NCI-H1092 treated with DMSO at 0.1 percent for 48 hours (cell line): ENCODE data around the gene BORCS5.
A peak's percentile ranks its signal among the peaks of the same experiment; 100 is the strongest.
"Not testable (repeated sequence)": the region's sequence is repeated elsewhere in the genome, so short reads cannot be mapped to it uniquely, and the experiment has no call there.

ENCODE experiments used
- DNase-seq: peaks from one replicate; lab custom pipeline; 2025; lab: John Stamatoyannopoulos, UW

The BORCS5 gene

DNA sequence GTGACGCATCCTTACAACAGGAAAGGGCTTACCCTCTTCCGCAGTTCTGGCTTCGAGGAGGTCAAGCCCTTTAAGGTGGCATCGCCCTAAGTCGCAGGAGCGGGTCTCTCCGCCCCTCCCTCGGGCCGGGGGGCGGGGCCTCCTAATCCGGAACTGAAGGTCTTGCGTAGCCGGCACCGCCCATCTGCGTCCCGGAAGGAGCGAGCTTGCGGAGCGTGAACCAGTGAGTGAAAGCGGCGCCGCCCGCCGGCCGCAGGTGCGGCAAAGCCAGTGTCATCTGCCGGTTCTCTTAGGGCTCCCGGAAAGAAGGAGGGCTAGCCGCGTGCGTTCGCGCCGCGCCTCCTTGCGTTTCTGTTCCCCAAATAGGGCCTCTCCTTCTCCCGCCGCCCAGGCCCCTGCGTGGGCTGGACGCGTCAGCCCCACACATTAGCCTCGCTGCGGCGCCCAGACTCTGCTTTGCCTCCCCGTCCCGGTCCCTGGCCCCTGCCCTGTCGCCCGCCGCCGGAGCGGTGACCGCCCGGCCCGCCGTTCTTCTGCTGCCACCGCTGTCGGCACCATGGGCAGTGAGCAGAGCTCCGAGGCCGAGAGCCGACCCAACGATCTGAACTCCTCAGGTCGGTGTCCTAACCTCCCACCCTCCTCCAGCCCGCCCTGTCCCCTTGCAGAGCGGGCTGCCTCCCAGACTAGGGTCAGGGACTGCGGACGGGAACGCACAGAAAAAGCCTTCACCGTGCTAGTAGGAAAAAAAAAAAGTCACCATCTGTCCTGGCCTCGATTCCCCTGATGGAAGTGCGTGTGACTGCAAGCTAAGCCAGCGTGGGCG lies at the start of gene BORCS5:
BORCS5 (plus strand) TSS at position 183 of the 823 bp plus-strand sequence; CDS start at position 557, 374 bp downstream.
- DNase-seq, result peak; percentile 95

DNA sequence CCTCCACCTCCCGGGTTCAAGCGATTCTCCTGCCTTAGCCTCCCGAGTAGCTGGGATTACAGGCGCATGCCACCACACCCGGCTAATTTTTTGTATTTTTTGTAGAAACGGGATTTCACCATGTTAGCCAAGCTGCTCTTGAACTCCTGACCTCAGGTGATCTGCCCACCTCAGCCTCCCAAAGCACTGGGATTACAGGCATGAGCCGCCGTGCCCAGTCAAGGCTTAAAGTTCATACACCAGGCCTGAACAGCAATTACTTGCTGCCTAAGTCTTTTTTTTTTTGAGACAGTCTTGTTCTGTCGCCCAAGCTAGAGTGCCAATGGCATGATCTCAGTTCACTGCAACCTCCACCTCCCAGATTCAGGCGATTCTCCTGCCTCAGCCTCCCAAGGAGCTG lies 46.2 kb upstream of the BORCS5 start:
- not testable (repeated sequence) for DNase-seq

DNA sequence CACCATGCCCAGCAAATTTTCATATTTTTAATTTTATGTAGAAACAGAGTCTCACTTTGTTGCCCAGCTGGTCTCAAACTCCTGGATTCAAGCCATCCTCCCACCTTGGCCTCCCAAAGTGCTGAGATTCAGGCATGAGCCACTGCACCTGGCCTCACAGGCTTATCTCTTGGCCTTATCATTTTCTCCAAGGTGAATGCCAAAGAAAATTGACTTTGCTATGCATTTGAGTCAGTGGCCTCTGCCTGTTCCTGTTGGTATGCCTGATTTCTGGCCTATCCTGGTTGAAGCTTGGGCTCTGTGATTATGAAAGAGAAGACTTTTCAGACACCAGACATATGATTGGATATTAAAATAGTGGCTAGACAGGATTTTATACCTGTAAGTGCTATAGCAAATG lies 41.0 kb upstream of the BORCS5 start:
- DNase-seq, result no peak

DNA sequence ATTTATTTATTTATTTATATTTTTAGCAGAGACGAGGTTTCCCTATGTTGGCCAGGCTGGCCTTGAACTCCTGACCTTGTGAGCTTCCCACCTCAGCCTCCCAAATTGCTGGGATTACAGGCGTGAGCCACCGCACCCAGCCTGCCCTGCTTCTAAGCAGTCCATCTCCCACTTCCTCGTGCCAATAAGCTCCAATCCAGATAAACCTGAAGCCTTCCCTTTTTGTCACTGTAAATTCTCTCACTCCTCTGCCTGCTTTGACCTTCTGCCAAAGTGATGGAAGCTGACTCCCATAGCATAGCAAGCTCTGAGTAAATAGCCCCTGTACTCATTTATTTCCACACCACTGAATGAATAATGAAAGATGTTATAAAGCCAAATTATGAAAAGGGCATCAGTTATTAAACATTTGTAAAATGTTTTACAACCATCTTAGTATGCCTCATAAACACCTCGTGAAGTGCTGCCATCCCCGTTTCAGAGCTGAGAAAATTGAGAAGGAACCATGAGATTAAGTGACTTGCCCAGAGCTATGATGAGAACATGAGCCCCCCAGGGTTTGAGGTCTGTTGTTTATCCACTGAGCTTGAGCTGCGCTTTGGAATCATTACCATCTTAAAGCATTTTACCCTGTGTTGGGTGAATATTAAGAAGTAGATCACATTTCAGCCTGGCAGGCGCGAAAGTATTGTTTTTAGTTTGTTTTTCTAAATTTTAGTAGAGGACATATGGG lies 37.3 kb upstream of the BORCS5 start:
- no peak for DNase-seq

DNA sequence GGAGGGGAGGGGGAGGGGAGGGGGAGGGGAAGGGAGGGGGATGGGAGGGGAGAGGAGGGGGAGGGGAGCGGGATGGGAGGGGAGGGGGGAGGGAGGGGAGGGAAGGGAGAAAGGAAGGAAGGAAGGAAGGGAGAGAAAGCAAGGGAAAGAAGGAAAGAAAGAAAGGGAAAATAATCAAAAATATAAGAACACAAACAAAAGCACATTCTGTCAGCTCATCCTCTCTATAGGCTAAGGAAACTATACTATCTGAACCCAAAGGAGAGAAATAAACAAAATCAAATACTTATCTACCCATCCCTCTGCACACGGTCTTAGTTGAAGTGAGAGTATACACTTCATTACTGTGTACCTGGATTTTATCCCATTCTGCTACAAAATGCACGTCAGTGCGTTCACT lies 33.8 kb upstream of the BORCS5 start:
- DNase-seq, result no peak

DNA sequence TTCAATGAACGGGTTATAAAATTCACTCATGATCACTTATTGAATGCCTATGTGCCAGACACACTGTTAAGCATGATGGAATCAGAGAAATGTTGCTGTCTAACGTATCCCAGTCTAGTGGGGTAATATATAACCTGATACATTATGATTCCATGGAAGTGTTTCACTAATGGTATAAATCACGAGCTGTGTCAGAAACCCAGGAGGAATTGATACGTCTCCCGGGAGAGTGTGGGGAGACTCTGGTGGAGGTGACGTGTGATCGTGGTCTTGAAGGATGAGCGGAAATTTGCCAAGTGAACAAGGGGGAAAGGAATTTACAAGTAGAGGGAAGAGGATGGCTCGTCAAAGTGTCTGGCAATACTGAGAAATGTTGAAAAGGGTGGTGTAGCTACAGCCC lies 33.3 kb upstream of the BORCS5 start:
- DNase-seq, result no peak

DNA sequence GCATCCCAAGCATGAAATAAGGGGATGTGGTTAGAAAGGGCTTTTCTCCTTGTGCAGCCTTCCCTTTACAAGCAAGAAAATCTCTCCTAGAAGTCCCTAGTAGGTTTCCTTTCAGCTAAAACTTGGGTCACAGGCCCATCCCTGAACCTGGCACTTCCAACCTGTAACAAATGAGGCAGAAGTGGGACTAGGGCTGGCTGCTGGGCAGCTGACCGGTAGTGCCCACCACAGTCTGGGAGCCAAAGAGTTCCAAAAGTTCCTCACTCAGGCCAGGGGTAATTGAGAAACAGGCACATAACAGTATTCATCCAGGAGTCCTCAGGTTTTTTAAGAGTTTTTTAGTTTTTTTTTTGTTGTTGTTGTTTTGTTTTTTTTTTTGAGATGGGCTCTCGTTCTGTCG lies 30.6 kb upstream of the BORCS5 start:
- no peak for DNase-seq

DNA sequence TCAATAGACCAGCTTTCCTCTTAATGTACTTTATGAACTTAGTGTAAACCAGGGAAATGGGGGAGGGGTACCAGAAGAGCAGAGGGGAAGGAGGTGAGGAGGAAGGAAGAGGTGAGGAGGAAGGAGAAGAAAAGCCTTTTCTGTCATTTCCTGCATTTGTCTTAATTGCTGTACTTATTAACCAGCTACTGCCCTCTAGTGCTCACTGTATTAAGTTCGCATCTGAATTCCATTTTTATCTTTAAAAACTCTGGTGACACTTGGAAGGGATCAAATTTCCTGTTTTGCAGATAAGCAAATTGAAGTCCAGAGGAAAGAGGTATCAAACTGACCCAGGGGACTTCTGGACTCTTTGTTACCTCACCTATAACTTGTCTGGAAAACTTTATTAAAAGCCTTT lies 29.1 kb upstream of the BORCS5 start:
- DNase-seq, result peak; percentile 64

DNA sequence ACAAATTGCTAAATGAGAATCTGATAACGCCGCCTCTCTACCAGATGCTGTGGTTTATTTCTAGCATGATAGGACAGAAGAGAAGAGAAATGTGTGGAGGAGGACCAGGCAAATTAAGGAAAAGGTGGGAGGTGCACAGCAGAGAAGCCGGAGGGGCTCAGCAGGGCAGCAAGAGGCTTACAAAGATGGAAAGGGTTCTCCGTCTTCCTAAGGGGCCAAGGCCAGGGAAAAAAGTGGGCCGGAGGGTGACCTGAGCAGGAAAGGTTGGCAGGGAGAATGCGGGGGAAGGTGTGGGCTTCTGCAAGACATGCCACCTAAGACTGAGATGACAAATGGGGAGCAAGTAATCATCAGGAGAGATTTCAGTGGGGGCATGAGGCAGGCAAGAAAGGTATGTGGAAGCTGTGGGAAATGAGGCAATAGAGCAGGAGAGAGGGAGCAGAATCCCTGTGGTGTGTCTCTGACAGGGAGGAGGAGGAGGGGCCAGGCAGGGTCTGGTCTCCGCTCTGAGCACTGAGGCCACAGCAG lies 25.6 kb upstream of the BORCS5 start:
- no peak for DNase-seq

DNA sequence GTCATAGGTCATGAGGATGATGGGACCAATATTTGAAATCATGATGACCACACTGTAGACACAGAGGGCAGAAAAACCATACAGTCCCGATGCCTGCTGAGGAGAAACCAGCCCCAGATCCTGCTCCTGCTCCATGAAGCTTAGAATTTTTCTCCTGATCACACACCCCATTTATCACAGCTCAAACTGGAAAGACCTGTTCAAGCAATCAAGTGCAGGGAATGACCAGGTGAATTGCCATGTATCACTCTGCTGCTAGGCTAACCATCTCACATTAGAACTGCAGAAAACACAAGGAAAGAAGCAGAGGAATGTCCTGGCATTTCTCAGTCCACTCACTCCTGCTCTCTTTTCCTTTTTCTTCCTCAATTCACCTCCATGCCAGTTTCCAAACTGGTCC lies 25.0 kb upstream of the BORCS5 start:
- DNase-seq, result no peak

DNA sequence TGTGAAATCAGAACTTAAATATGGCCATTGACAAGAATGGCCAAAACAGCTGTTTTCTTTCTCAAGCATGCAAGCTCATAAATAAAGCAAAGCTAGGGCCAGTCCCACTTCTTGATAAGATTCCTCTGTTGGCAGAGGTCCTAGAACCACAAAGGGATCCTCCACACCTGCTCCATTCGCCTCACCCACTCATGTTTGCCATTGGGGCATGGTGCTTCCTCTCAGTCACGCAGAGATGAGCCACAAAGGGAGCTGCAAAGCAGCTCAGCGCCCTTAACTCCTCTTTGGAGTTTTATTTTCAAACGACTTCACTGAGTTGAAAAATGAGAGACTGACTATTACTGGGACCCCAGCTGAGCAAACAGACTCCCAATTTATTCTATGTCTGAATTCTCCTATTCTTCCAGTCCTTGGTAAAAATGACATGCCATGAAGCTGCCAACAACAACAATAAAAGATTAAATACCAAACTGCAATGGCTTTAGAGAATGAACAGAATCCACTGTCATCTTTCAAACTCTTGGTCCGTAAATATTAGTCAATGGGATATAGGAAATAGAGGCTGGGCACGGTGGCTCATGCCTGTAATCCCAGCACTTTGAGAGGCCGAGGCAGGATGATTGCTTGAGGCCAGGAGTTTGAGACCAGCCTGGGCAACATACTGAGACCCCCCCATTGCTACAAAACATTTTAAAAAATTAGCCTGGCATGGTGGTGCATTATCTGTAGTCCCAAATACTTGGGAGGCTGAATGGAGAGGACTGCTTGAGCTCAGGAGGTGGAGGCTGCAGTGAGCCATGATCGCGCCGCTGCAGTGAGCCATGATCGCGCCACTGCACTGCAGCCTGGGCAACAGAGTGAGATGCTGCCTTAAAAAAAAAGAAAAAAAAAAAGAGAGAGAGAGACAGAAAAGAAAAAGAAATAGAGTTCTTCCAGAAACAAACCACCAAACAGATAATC lies 23.2 kb upstream of the BORCS5 start:
- DNase-seq, result peak; percentile 97

DNA sequence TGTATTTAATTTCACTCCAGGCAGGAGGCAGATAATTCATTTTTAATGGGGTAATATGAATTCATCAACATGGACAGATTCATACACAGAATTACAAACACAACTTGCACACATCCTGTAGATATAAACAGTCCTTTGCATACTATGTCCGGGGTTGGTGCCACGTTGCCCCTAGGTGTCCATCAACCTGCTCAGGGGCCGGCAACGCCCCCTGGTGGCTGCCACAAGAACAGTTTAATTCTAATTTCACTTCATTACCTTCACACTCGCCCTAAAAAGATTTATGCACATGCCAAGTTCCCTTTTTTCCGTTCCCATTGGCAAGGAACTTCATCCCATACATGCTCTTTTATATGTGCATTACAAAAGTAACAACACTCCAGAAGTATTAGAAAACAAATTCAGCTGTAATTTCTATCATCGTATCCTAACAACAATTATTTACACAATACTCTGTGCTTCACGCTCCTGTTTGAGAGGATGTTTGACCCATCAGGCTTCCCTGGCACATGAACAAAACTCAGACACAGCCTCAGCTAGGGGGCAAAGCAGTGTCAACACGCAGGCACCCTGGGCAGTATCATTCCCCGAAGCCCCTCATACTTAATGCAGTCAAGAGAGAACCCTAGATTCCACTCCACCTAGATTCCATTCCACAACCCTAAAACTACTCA lies 22.4 kb upstream of the BORCS5 start:
- DNase-seq, result peak; percentile 78

DNA sequence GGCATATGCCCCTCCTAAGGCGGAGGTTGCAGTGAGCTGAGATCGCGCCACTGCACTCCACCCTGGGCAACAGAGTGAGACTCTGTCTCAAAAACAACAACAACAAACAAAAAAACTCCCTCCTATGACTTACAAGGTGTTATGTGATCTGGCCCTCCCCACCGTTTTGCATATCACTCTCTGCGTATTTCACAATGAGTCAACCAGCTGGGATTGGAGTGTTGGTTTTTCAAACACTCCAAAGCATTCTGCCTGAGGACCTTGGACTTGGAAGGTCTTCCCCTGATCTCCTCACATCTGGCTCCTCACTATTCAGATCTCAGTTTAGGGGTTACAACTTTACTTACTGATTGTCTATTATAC lies 20.8 kb upstream of the BORCS5 start:
- no peak for DNase-seq

DNA sequence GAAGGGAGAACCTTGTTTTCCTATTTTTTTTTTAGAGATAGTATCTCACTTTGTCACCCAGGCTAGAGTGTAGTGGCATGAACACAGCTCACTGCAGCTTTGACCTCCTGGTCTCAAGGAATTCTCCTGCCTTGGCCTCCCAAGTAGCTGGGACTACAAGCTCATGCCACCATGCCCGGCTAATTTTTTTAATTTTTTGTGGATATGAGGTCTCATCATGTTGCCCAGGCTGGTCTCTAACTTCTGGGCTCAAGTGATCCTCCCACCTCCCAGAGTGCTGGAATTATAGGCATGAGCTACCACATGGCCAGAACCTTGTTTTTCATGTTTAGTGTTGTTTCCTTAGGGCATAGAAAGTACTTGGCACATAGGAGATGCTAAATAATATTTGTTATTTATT lies 20.4 kb upstream of the BORCS5 start:
- DNase-seq, result no peak

DNA sequence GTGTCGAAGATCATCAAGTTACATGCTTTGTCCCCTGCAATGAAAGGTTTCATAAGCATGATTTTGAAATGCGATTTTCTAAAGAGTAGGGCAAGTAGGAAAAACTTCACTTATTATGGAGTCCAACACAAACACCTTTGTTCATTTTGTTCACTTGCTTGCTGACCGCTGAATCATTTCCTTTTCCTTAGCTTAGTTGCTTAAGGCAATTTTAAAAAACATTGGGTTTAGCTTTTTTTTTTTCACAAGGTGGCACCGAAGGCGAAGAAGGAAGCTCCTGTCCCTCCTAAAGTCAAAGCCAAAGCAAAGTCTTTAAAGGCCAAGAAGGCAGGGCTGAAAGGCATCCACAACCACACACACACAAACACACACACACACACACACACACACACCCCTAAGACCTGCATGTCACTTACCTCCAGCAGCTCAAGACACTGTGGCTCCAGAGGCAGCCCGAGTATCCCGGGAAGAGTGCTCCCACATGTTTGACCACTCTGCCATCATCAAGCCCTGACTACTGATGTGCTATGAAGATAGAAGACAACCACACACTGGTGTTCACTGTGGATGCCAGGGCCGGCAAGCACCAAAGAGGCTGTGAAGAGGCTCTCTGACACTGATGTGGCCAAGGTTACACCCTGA lies 18.2 kb upstream of the BORCS5 start:
- no peak for DNase-seq

DNA sequence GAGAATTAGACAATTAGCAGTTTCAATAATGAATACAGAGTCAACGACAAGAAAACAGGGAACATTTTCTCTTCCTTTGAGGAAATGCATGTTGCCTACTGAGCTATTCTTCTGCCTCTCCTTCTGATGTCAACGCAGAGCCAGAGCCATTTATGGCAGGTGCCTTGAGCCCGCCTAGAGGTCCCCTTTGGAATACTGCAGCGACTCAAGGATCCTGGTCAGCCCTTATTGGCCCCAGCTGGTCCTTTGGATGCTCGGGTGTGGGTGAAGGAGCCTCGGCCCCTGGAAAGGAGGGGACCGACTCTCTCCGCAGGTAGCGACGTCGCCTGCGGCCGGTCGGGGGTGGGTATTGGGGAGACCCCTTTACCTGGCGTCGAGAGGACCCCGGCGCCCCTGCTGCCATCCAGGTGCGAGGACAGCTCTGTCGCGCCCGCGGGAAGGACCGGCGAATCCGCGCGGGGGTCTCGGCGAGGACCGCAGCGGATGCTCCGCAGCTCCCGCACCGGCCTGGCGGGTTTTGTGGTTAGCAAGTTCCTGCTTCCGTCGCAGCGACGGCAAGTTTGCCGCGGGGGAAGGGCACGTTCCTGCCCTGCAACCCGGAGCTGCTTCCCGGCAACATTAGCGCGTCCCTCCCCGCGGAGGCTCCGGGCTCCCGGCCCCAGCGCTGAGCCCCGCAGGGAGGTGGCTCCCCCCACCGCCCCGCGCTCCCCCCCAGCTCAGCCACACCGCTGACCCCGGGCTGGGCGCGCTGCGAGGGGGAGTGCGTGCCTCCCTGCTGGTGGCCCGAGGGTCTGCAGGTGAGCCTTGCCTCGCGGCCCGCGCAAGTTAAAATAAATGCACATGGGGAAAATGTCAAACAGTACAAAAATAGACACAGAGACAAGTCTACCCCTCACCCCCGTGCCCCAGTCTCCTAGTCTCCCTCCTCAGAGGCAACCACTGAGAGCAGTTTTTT lies 6.9 kb upstream of the BORCS5 start, which contains the start of gene MANSC1:
MANSC1 (minus strand) TSS at position 532 of the 955 bp plus-strand sequence. CDS start 6,928 bp downstream, outside the sequence.
- peak; percentile 66 for DNase-seq

DNA sequence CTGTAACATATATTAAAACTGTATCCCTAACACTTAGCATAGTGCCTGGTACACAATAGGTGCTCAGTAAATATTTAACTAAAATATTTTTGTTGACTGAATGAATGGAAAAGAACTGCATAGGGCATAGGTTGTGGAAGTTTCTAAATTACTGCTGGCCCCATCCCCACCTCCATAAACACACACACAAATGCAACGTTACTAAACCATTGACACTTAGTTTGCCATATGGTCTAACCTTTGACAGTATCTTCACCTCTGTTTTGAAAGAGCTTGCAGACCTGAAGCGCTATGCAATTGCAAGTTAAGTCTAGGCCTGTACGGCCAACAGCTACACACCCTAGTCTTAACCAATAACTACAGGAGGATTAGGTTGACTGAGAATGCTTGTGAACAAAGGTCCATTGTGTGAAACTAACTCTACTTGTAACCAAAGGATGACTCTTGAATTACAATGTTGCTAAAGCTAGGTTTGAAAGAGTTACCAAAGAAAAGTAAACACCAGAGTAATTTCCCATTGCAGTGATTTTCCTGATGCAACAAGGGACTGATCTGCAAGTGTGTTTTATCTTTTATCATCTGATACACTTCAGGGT lies 5.9 kb upstream of the BORCS5 start:
- no peak for DNase-seq

DNA sequence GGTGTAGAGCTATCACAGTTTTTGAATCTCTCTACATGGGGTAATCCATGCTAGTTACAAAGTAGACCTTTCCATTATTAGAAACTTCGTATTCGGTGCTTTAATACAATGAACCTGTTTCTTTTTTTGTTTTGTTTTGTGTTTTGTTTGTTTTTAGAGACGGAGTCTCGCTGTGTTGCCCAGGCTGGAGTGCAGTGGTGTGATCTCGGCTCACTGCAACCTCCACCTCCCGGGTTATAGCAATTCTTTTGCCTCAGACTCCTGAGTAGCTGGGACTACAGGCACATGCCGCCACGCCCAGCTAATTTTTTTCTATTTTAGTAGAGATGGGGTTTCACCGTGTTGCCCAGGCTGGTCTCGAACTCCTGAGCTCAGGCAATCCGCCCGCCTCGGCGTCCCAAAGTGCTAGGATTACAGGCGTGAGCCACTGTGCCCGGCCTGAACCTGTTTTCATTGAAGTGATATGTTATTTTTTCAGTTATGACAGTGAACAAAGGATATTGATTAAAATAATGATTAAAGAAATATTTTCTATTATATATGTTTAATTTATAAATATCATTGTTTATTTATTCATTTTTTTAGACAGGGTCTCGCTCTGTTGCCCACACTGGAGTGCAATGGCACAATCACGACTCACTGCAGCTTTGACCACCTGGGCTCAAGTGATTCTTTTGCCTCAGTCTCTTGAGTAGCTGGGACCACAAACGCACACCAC lies 5.3 kb upstream of the BORCS5 start:
- DNase-seq, result not testable (repeated sequence)

DNA sequence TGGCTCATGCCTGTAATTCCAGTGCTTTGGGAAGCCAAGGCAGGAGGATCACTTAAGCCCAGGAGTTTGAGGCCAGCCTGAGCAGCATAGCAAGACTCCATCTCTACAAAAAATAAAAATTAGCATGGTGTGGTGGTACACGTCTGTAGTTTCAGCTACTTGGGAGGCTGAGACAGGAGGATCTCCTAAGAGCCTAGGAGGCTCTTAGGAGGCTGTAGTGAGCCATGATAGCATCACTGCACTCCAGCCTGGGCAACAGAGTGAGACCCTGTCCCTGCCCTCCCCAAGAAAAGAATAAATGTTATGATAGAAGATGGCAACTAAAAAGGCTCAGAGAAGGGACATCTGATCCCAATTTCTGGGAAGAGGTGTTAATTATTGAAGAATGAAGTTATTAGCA lies 3.6 kb upstream of the BORCS5 start:
- DNase-seq, result no peak
